ENCODE results near the gene TCERG1L. TPM values are rescaled to one million over a fixed set of nuclear protein-coding genes. Genes with fewer than 3 reads are reported as not detected.
A peak's percentile ranks its signal among the peaks of the same experiment; 100 is the strongest.
"Not testable (repeated sequence)": the region's sequence is repeated elsewhere in the genome, so short reads cannot be mapped to it uniquely, and the experiment has no call there.

The TCERG1L gene
- total RNA-seq, 6 experiments from 2014 or later = not detected

DNA sequence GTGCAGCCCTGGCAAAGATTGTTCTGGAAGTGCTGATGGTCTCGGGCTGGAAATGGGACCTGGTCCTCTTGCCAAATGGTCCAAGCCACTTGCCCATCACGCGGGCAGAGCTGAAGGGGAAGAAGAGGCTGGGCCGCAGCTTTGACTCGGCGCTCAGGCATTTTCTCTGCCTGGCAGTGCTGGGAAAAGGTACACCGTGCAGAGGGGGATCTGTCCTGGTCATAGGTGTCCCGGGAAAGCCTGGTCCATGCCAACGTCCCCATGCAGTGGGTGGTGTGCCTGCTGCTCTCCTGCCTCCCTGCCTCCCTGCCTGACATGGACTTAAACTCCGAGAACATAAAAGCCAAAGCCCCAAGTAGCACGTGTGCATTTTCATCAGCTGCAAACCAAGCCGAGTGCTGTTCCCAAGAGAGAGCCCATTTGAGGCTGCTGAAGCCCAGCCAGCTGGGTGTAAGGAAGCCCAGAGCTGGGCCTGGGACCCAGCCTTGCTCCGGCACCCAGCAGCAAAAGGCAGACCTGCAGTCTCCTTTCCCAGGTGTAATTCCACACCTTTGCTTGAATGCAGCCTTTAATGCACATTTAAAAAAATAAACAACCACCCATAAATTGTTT, 72.7 kb downstream of the TCERG1L start:
- no peaks in the 10 kb centered on the region for H3K27me3 ChIP-seq
- 50% methylated on average over 2 of the region's 13 CpGs for WGBS (ENCODE audit: insufficient coverage, low coverage, low lambda C conversion rate, missing lambda C conversion rate)
- intact Hi-C loops (cut with DNase I) = no loop called here
- H3K27ac ChIP-seq = no peak overlapping the region
- H3K36me3 ChIP-seq = no peaks in the 10 kb centered on the region
- H3K9me3 ChIP-seq = no peaks in the 10 kb centered on the region
- H3K4me1 ChIP-seq = no peaks in the 10 kb centered on the region
- ATAC-seq (no peak), DNase-seq (no peak)
- no peak for TF ChIP-seq POLR2A (IDR thresholded peaks at IDR 0.05)
- TF ChIP-seq CTCF (IDR thresholded peaks at IDR 0.05) = no peak
- no peak overlapping the region for H3K4me3 ChIP-seq

GRCh38 chr10:131237991-131238651, 73.4 kb downstream of the TCERG1L start:
- Histone ChIP-seq H3K4me3 (no peak overlapping the region), H3K27me3 (no peaks in the 10 kb centered on the region), H3K36me3 (no peaks in the 10 kb centered on the region), H3K9me3 (no peaks in the 10 kb centered on the region), H3K4me1 (no peaks in the 10 kb centered on the region), H3K27ac (no peak overlapping the region)
- 58% methylated on average over 14 of the region's 20 CpGs for WGBS (ENCODE audit: insufficient coverage, low coverage, low lambda C conversion rate, missing lambda C conversion rate)
- peak in 1 of 3 donors; percentile 31 for DNase-seq
- ATAC-seq = no peak
- no peak for TF ChIP-seq CTCF (IDR thresholded peaks at IDR 0.05)
- no peak for TF ChIP-seq POLR2A (IDR thresholded peaks at IDR 0.05)
- intact Hi-C loops (cut with DNase I) = no loop called here

GRCh38 chr10:131234606-131235005, 76.9 kb downstream of the TCERG1L start:
- H3K4me3 ChIP-seq; H3K9me3 ChIP-seq; H3K36me3 ChIP-seq; H3K27ac ChIP-seq; ATAC-seq; H3K27me3 ChIP-seq; intact Hi-C loops (cut with DNase I); H3K4me1 ChIP-seq: not testable (repeated sequence)
- peak in 1 of 3 donors; percentile 10 for DNase-seq
- 58% methylated on average over 11 of the region's 13 CpGs for WGBS (ENCODE audit: insufficient coverage, low coverage, low lambda C conversion rate, missing lambda C conversion rate)

- H3K36me3 ChIP-seq = no peaks in the 10 kb centered on the region
- H3K9me3 ChIP-seq = no peaks in the 10 kb centered on the region
- DNase-seq (peak in 1 of 3 donors; percentile 9), ATAC-seq (no peak)
- H3K4me3 ChIP-seq = no peak overlapping the region
- no peaks in the 10 kb centered on the region for H3K27me3 ChIP-seq
- no peaks in the 10 kb centered on the region for H3K4me1 ChIP-seq
- 64% methylated on average over 7 of the region's 7 CpGs for WGBS (ENCODE audit: insufficient coverage, low coverage, low lambda C conversion rate, missing lambda C conversion rate)
- no peak overlapping the region for H3K27ac ChIP-seq
- intact Hi-C loops (cut with DNase I) = no loop called here
- TF ChIP-seq POLR2A (IDR thresholded peaks at IDR 0.05) (no peak), CTCF (IDR thresholded peaks at IDR 0.05) (no peak)
These were observed 77.8 kb downstream of the TCERG1L start for GRCh38 chr10:131233611-131234258.

- H3K4me3 ChIP-seq = no peak overlapping the region
These were observed 79.5 kb downstream of the TCERG1L start for GRCh38 chr10:131231965-131232541.

More at GRCh38 chr10:131231965-131232541, 79.5 kb downstream of the TCERG1L start:
- intact Hi-C loops (cut with DNase I) = no loop called here
- peak in 1 of 3 donors; percentile 34 for DNase-seq
- no peaks in the 10 kb centered on the region for H3K36me3 ChIP-seq
- WGBS (ENCODE audit: insufficient coverage, low coverage, low lambda C conversion rate, missing lambda C conversion rate) = 72% methylated on average over 7 of the region's 15 CpGs
- no peak for TF ChIP-seq CTCF (IDR thresholded peaks at IDR 0.05)
- no peak for TF ChIP-seq POLR2A (IDR thresholded peaks at IDR 0.05)
- no peaks in the 10 kb centered on the region for H3K27me3 ChIP-seq
- no peaks in the 10 kb centered on the region for H3K4me1 ChIP-seq
- ATAC-seq = no peak
- H3K27ac ChIP-seq = no peak overlapping the region
- no peaks in the 10 kb centered on the region for H3K9me3 ChIP-seq
